Nephron (organoid): ENCODE measurements around the gene OSBP2.
"Not testable (repeated sequence)": the region's sequence is repeated elsewhere in the genome, so short reads cannot be mapped to it uniquely, and the experiment has no call there.

Experiments
- H3K27ac Mint-ChIP-seq, 3 experiments: 2 replicates each; pipeline ENCODE4 v1.8.0; 2020; ENCODE audit warnings: mixed read lengths in 3 of 3, mild to moderate bottlenecking in 2 of 3, moderate library complexity in 1 of 3
- H3K27me3 Mint-ChIP-seq: 2 replicates; pipeline ENCODE4 v1.8.0; 2021; ENCODE audit warnings: low read depth, mild to moderate bottlenecking, moderate library complexity, mixed read lengths
- H3K36me3 Mint-ChIP-seq: 2 replicates; pipeline ENCODE4 v1.8.0; 2020; ENCODE audit warnings: low read depth, mixed read lengths
- H3K4me1 Mint-ChIP-seq: 2 replicates; pipeline ENCODE4 v1.8.0; 2020; ENCODE audit warnings: mixed read lengths
- H3K4me3 Mint-ChIP-seq, 3 experiments: 2 replicates each; pipeline ENCODE4 v1.8.0; 2020; ENCODE audit warnings: mild to moderate bottlenecking in 3 of 3, mixed read lengths in 3 of 3, moderate library complexity in 2 of 3
- H3K9me3 Mint-ChIP-seq: 2 replicates; pipeline ENCODE4 v1.8.0; 2020; ENCODE audit warnings: mixed read lengths
- CTCF ChIP-seq, 3 experiments: fragments of 200-600 bp; sonication (generic); IDR thresholded peaks; one replicate each; pipeline ENCODE4 v1.5.0; 2021; ENCODE audit warnings: antibody characterized with exemption in 3 of 3; ENCODE audit not compliant: unreplicated experiment in 3 of 3

Gene OSBP2

GRCh38 chr22:30668386-30668710 is 26.3 kb upstream of the OSBP2 start:
- TF ChIP-seq CTCF (IDR thresholded peaks at IDR 0.05; ENCODE audit: unreplicated experiment in 3 of 3) = no peak
- H3K36me3 Mint-ChIP-seq = peaks cover 2% of the 10 kb centered on the region
- peaks cover 34% of the 10 kb centered on the region for H3K27me3 Mint-ChIP-seq
- H3K27ac Mint-ChIP-seq = peak overlapping the region in 2 of 3 experiments; percentile 35 to 41
- H3K4me3 Mint-ChIP-seq = peak overlapping the region; percentile 90 to 97 (median 95)
- no peaks in the 10 kb centered on the region for H3K9me3 Mint-ChIP-seq
- peaks cover 9% of the 10 kb centered on the region for H3K4me1 Mint-ChIP-seq

- peaks cover 13% of the 10 kb centered on the region for H3K4me1 Mint-ChIP-seq
- peak overlapping the region; percentile 15 to 48 (median 17) for H3K4me3 Mint-ChIP-seq
- H3K9me3 Mint-ChIP-seq = no peaks in the 10 kb centered on the region
- no peaks in the 10 kb centered on the region for H3K36me3 Mint-ChIP-seq
- TF ChIP-seq CTCF (IDR thresholded peaks at IDR 0.05; ENCODE audit: unreplicated experiment in 3 of 3) = no peak
- H3K27me3 Mint-ChIP-seq = peaks cover 40% of the 10 kb centered on the region
- no peak overlapping the region for H3K27ac Mint-ChIP-seq
These were observed 23.6 kb upstream of the OSBP2 start for GRCh38 chr22:30671071-30671470.

GRCh38 chr22:30673136-30673535 is 21.5 kb upstream of the OSBP2 start:
- Mint-ChIP-seq H3K4me3 (no peak overlapping the region), H3K4me1 (peaks cover 5% of the 10 kb centered on the region), H3K27me3 (peaks cover 30% of the 10 kb centered on the region), H3K36me3 (no peaks in the 10 kb centered on the region), H3K27ac (no peak overlapping the region), H3K9me3 (no peaks in the 10 kb centered on the region)
- TF ChIP-seq CTCF (IDR thresholded peaks at IDR 0.05; ENCODE audit: unreplicated experiment in 3 of 3) = no peak

GRCh38 chr22:30674482-30674881 is 20.2 kb upstream of the OSBP2 start:
- Mint-ChIP-seq H3K4me3 (no peak overlapping the region), H3K27ac (no peak overlapping the region), H3K36me3 (no peaks in the 10 kb centered on the region), H3K27me3 (peaks cover 25% of the 10 kb centered on the region), H3K9me3 (no peaks in the 10 kb centered on the region), H3K4me1 (peaks cover 12% of the 10 kb centered on the region)
- no peak for TF ChIP-seq CTCF (IDR thresholded peaks at IDR 0.05; ENCODE audit: unreplicated experiment in 3 of 3)

- H3K27ac Mint-ChIP-seq = peak overlapping the region in 1 of 3 experiments; percentile 21
- no peaks in the 10 kb centered on the region for H3K36me3 Mint-ChIP-seq
- H3K27me3 Mint-ChIP-seq = peaks cover 22% of the 10 kb centered on the region
- peaks cover 15% of the 10 kb centered on the region for H3K4me1 Mint-ChIP-seq
- no peak for TF ChIP-seq CTCF (IDR thresholded peaks at IDR 0.05; ENCODE audit: unreplicated experiment in 3 of 3)
- H3K4me3 Mint-ChIP-seq = no peak overlapping the region
- H3K9me3 Mint-ChIP-seq = no peaks in the 10 kb centered on the region
These were observed 19.2 kb upstream of the OSBP2 start for GRCh38 chr22:30675436-30675835.

GRCh38 chr22:30676565-30676964 is 18.1 kb upstream of the OSBP2 start:
- H3K27me3 Mint-ChIP-seq = peaks cover 19% of the 10 kb centered on the region
- not testable (repeated sequence) for H3K36me3 Mint-ChIP-seq, H3K4me3 Mint-ChIP-seq, H3K9me3 Mint-ChIP-seq, H3K27ac Mint-ChIP-seq
- peaks cover 20% of the 10 kb centered on the region for H3K4me1 Mint-ChIP-seq

- H3K4me3 Mint-ChIP-seq, H3K27me3 Mint-ChIP-seq, H3K36me3 Mint-ChIP-seq, H3K9me3 Mint-ChIP-seq, H3K27ac Mint-ChIP-seq: not testable (repeated sequence)
- H3K4me1 Mint-ChIP-seq = peaks cover 24% of the 10 kb centered on the region
These were observed 14.6 kb upstream of the OSBP2 start for GRCh38 chr22:30679895-30680690.
